SK-N-SH (cell line): ENCODE results near the gene DEFB125.

Experiments used
- RAD21 ChIP-seq: IDR thresholded peaks from 2 replicates; pipeline ENCODE4 v1.6.1; 2012; ENCODE audit warnings: mild to moderate bottlenecking, low read length
- SIN3A ChIP-seq: IDR thresholded peaks from 2 replicates; pipeline ENCODE4 v1.6.1; 2012; ENCODE audit warnings: low read depth, mild to moderate bottlenecking, low read length, moderate library complexity, borderline replicate concordance
- USF2 ChIP-seq: fragments of 150-350 bp; IDR thresholded peaks from 2 replicates; pipeline ENCODE4 v1.6.1; 2017; ENCODE audit warnings: antibody characterized with exemption, low read length, low read depth, borderline replicate concordance

- TF ChIP-seq RAD21 (no peak), USF2 (no peak), SIN3A (no peak)
These were observed 27.2 kb upstream of the DEFB125 start for GRCh38 chr20:60035-60918.
